HL-60 (cell line): ENCODE results near the gene SASH1.

Experiments
- CTCF ChIP-seq: IDR thresholded peaks from one replicate; pipeline ENCODE4 v1.5.1; 2011; ENCODE audit warnings: low read length, control low read depth, inconsistent platforms; ENCODE audit not compliant: insufficient read depth
- TF ChIP-seq, protein P1 (sequence below): IDR thresholded peaks from 2 replicates; pipeline ENCODE4 v1.6.1; 2012; ENCODE audit warnings: low read depth; ENCODE audit not compliant: insufficient replicate concordance

DNA sequence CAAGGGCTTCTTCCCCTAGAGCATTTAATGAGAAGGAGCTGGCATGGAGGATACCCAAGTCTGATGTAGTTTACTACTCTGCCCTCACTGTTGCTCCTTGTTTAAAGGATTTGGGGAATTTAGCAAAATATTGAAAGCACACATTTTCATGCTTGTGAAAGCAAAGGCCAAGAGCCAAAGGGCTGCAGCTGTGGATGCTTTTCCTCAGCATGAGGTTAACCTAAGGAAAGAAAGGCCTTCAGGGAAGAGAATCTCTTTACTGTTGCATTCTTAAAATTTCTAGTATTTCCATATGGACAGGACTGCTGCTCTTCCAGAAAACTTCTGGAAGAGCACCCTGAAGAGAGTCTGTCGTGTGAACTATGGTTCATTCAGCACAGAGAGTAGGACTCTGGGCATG lies 45.9 kb upstream of the SASH1 start:
- TF ChIP-seq, protein P1, sequence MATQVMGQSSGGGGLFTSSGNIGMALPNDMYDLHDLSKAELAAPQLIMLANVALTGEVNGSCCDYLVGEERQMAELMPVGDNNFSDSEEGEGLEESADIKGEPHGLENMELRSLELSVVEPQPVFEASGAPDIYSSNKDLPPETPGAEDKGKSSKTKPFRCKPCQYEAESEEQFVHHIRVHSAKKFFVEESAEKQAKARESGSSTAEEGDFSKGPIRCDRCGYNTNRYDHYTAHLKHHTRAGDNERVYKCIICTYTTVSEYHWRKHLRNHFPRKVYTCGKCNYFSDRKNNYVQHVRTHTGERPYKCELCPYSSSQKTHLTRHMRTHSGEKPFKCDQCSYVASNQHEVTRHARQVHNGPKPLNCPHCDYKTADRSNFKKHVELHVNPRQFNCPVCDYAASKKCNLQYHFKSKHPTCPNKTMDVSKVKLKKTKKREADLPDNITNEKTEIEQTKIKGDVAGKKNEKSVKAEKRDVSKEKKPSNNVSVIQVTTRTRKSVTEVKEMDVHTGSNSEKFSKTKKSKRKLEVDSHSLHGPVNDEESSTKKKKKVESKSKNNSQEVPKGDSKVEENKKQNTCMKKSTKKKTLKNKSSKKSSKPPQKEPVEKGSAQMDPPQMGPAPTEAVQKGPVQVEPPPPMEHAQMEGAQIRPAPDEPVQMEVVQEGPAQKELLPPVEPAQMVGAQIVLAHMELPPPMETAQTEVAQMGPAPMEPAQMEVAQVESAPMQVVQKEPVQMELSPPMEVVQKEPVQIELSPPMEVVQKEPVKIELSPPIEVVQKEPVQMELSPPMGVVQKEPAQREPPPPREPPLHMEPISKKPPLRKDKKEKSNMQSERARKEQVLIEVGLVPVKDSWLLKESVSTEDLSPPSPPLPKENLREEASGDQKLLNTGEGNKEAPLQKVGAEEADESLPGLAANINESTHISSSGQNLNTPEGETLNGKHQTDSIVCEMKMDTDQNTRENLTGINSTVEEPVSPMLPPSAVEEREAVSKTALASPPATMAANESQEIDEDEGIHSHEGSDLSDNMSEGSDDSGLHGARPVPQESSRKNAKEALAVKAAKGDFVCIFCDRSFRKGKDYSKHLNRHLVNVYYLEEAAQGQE: no peak
- TF ChIP-seq CTCF: no peak
